ENCODE data around the gene EPB41L3.

The EPB41L3 gene

DNA sequence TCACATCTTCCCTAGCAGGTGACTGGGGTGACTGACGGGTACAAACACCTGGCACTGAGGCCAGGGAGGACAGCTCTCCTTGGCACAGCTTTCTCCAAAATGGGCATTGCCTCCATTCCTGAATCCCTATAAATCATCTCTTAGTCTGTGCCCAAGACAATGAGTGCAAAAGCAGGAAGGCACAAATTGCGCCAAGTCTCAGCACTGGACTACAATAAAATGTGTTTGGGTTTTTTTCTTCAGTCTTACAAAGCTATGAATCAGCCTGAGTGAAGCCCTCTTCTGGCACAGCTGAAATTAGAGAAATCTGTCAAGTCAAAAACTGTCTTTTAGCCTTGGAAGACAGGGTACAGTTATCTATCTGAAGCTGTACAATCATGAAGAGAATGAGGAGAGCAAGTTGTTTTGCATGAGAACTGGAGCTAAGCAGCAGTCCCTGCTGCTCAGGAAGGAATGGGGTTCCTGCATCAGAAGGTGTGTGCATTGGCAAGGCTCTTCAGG lies 90.8 kb downstream of the EPB41L3 start:
- DNase-seq (ENCODE audit: low read depth, low spot score): no peak

DNA sequence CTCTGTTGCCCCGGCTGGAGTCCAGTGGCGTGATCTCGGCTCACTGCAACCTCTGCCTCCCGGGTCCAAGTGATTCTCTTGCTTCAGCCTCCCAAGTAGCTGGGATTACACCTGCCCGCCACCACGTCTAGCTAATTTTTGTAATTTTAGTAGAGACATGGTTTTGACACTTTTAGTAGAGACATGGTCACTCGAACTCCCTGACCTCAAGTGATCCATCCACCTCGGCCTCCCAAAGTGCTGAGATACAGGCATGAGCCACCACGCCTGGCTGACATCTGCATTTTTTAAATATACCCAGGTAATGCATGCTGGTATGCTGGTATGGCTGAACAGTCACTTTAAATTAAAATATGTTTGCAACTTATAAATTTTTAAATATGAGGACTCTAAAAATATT lies 91.9 kb downstream of the EPB41L3 start:
- no peak for DNase-seq (ENCODE audit: low read depth, low spot score)

- no peak for DNase-seq (ENCODE audit: low read depth, low spot score)
These were observed 92.6 kb downstream of the EPB41L3 start for GRCh38 chr18:5451150-5451549.

DNA sequence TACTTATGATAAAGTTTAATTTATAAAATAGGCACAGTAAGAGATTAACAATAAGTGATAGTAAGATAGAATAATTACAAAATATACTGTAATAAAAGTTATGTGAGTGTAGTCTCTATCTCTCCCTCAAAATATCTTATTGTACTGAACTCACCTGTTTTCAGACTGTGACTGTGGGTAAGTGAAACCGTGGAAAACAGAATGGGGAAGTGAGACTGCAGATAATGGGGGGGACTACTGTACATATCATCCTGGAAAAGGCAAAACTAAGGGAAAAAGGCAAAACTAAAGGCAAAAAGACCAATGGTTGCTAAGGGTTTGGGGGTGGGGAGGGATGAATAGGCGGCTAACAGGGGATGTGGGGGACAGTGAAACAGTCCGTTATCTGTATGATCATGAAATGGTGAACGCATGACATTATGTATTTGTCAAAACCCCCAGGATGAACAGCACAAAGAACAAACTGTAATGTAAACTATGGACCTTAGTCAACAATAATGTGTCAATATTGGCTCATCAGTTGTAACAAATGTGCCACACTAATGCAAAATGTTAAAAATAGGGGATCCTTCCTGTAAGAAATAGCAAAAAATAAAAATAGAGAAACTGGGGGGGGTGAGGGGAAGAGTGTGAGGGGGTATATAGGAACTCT lies 93.8 kb downstream of the EPB41L3 start:
- no peak for DNase-seq (ENCODE audit: low read depth, low spot score)

DNA sequence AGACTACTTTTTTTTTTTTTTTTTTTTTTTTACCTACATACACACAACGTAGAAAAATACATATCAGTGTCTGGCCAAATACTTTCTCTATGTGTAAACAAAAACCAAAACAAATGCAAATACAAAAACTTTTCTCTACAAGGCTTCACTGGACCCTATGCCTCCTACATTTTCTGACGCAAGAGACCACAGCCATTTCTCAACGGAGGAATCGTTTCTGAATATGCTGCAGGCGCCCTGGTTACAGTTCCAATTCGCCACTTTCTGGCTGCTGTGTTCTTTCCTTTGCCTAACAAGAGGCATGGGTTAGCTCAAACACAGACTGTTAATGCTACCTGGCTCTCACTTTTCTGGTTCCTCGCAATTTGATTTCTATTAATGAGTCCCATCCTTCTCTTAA lies 96.4 kb downstream of the EPB41L3 start:
- DNase-seq (ENCODE audit: low read depth, low spot score): no peak

GRCh38 chr18:5444847-5445246 lies 99.0 kb downstream of the EPB41L3 start:
- DNase-seq (ENCODE audit: low read depth, low spot score): no peak

GRCh38 chr18:5444269-5444668 lies 99.5 kb downstream of the EPB41L3 start:
- DNase-seq (ENCODE audit: low read depth, low spot score): no peak

GRCh38 chr18:5439986-5440696 lies 103.7 kb downstream of the EPB41L3 start:
- DNase-seq (ENCODE audit: low read depth, low spot score): no peak

GRCh38 chr18:5434425-5434824 lies 109.4 kb downstream of the EPB41L3 start:
- DNase-seq (ENCODE audit: low read depth, low spot score): no peak

- no peak for DNase-seq (ENCODE audit: low read depth, low spot score)
These were observed 111.8 kb downstream of the EPB41L3 start for GRCh38 chr18:5431836-5432575.

DNA sequence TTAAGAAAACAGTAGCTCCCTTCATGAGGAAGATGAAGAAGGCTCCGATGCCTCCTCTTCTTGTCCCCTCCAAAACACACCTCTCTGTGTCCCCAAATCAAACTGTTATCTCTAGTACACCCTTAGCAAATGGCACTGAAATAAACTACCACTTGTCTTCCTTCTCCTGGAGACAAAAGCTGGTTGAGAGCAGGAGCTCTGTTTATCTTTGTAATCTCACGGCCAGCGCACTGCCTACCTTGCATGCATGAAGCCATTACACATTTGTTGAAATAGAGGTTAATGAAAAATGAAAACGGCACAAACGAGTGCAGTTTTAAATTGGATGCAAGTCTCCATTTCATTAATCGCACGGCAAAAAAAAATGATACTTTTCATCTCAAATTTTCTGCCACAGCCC lies 113.7 kb downstream of the EPB41L3 start:
- no peak for DNase-seq (ENCODE audit: low read depth, low spot score)

DNA sequence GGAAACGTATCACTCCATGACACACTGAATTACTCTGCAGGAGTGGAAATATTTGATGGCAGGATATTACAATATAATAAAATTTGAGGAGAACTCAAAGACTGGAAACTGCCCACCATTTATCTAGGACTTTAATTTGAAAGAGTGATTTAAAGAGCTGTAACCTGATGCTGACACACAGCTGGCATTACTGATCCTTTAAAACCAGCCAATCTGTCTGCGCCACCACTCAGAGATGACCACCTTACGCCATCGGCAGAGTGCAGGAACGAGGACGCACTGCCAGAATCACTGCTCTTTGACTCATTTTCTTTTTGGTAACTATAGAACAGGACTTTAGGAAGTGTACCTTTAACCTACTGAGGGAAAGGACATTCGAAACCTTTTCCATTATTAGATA lies 114.1 kb downstream of the EPB41L3 start:
- DNase-seq (ENCODE audit: low read depth, low spot score): no peak

DNA sequence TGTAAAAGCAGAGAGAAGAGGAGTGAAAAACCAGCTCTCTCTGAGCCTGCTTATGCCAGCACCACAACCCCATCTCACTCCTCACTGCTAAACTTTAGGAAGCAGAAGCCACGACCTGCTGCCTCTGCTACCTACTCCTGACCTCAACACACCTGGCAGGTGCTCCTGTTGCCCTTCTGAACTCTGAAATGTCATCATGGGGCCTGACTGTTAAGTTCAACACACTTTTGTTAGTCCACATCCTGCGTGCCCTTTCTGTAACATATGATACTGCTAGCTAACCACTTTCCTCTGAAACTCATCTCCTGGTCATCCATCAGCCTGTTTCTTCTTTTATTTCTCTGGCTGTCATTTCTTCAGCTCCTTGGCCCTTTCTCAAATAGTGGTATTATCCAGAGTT lies 118.1 kb downstream of the EPB41L3 start:
- no peak for DNase-seq (ENCODE audit: low read depth, low spot score)

DNA sequence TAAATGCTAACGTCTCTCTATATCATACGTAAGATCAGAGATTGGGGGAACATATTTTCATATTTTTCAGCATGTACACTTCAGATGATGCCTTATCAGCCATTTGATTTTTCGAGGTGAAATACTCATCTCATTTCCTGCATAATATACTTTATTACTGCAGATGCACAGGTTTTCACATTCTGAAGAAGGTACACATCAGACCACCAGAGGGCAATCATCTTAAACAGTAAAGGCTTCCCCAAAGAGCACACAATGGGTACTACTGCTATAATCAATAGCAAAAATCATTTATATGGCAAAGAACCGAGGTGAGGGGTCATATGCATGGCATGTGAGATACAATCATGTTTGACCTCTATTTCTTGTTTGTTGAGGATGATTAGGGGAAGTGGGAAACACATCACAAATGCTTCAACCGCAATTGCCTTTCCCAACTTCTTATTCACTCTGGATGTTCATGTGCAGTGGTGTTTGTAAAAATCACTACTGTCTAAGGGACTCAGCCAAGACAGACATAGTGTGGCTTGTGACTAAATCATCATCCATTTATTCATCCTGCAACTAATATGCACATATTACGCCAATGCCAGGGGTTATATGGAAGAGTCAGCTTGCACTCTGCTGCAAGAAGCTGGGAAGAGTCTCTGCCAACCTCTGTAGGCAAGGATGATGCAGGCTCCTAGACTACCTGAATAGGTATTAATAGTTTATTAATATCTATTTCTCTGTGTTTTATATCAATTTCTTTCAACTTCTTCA lies 118.7 kb downstream of the EPB41L3 start:
- DNase-seq (ENCODE audit: low read depth, low spot score): no peak

DNA sequence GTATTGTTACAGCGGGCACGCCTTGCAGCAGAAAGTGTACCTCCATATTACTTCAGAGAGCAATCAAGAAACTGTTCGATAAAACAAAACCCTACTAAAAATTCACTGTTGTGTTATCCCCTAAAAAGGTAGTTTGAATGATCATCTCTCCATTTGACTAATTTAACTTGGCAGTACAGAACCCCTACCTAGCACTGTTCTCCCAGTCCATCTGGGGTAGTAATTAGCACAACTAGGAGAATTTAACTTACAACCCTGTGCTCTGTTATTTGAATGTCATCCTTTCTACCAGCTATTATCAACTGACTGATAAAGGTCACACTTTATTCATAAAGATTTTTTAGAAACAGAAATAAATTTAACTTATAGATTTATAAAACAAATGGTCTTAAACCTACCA lies 121.2 kb downstream of the EPB41L3 start:
- no peak for DNase-seq (ENCODE audit: low read depth, low spot score)

GRCh38 chr18:5421981-5422380 lies 121.8 kb downstream of the EPB41L3 start:
- no peak for DNase-seq (ENCODE audit: low read depth, low spot score)

DNA sequence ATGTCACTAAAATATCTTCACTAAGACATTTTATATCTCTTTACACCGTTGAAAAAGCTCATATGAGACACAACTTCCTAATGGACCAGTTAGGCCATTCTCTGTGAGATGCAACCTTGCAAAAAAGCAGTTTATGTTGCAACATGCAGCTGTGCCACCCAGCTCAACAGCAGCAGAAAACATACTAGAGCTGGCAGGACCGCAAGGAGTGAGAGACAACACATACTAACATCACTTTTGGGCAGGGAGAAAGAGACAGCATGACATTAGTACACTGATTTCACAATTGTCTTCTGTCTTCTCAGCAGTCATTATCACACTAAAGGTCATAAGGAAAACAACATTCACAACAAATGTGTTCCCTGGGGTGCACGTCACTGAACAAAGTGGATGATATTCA lies 122.9 kb downstream of the EPB41L3 start:
- no peak for DNase-seq (ENCODE audit: low read depth, low spot score)

- DNase-seq (ENCODE audit: low read depth, low spot score): no peak
These were observed 124.2 kb downstream of the EPB41L3 start for GRCh38 chr18:5419601-5420000.

GRCh38 chr18:5419030-5419429 lies 124.8 kb downstream of the EPB41L3 start:
- no peak for DNase-seq (ENCODE audit: low read depth, low spot score)

GRCh38 chr18:5417342-5417741 lies 126.5 kb downstream of the EPB41L3 start:
- no peak for DNase-seq (ENCODE audit: low read depth, low spot score)

- DNase-seq (ENCODE audit: low read depth, low spot score): no peak
These were observed 127.7 kb downstream of the EPB41L3 start for GRCh38 chr18:5416112-5416511.

DNA sequence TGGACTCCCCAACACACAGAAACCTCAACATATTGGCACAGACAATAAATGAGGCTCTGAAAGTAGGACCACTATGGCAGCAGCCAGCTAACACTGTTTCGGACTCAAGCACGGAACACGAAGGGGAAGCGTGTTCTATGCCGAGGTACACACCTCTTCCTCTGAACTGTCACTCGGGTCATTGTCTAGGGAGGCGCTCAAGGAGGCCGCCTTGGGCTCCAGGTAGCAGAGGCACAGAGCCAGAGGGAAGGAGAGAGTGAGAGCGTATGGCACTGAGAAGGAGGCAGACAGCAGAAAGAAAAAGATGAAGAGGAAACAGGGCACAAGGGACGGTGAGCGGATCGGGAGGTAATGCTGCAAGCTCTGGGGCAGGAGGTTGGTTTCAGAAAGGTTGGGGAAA lies 128.1 kb downstream of the EPB41L3 start:
- no peak for DNase-seq (ENCODE audit: low read depth, low spot score)
